Measurements from ENCODE around the gene PDP2. TPM values are rescaled to one million over a fixed set of nuclear protein-coding genes. Genes with fewer than 3 reads are reported as not detected.

Gene PDP2
- total RNA-seq, 2 experiments from 2014 or later = 13.8 to 29.2 TPM

DNA sequence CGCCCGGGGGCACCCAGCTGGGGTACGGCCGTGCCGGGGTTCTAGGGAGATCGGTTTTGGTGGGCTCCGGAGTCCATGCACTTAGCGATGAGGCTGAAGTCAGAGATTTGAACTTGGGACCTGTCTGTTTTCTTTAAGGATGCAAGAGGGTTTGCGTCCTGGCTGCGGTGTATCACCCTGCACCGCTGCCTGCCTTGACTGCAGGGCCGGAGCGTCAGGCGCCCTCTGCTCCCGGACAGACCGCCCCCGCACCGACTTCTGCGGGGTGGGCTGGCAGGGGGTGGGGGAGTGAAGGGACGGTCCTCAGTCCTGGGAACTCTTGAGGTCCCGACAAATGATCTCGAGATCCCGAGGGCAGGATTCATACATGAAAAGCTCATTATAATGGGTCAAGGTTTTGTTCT, 701 bp downstream of the PDP2 start:
- CTCF ChIA-PET (ENCODE audit: unreplicated experiment) = interaction anchor here (1.0 to 1.7 kb wide), 3 partner anchors 13 to 183 kb away, joined by 3 to 7 read pairs (median 4); partner anchors contain the start of gene NAE1
- Histone ChIP-seq H3K79me2 (ENCODE audit: insufficient read depth, low read depth, low read length) (peaks cover 9% of the 10 kb centered on the region; the same call in 1 of the 2 replicates), H3K9me2 (ENCODE audit: insufficient read depth, low read length) (no peaks in the 10 kb centered on the region), H3K9me3 (ENCODE audit: low read length) (peaks cover 6% of the 10 kb centered on the region; the same call in 1 of the 2 replicates), H2AFZ (ENCODE audit: low read length) (peak overlapping the region; percentile 93; the same call in 1 of the 2 replicates), H4K20me1 (ENCODE audit: insufficient read depth, low read length) (no peaks in the 10 kb centered on the region), H3K4me2 (ENCODE audit: low read length) (peak overlapping the region; percentile 72), H3K36me3 (ENCODE audit: insufficient read depth, low read length) (peaks cover 20% of the 10 kb centered on the region), H3K4me1 (ENCODE audit: insufficient read depth, low read length, poor library complexity, severe bottlenecking) (peaks cover 33% of the 10 kb centered on the region), H3K4me3 (ENCODE audit: low read depth, low read length, poor library complexity, severe bottlenecking) (peak overlapping the region; percentile 82), H3K27ac (ENCODE audit: low read depth, low read length, poor library complexity, severe bottlenecking) (no peak overlapping the region)
- no TSS peak for BruUV-seq (replicated peaks)
- peak; percentile 33 for DNase-seq (ENCODE audit: low spot score)
- TF ChIP-seq EZH2phosphoT487 (IDR thresholded peaks at IDR 0.05; ENCODE audit: borderline replicate concordance, low read depth, low read length) = no peak
- TF ChIP-seq, protein P1, sequence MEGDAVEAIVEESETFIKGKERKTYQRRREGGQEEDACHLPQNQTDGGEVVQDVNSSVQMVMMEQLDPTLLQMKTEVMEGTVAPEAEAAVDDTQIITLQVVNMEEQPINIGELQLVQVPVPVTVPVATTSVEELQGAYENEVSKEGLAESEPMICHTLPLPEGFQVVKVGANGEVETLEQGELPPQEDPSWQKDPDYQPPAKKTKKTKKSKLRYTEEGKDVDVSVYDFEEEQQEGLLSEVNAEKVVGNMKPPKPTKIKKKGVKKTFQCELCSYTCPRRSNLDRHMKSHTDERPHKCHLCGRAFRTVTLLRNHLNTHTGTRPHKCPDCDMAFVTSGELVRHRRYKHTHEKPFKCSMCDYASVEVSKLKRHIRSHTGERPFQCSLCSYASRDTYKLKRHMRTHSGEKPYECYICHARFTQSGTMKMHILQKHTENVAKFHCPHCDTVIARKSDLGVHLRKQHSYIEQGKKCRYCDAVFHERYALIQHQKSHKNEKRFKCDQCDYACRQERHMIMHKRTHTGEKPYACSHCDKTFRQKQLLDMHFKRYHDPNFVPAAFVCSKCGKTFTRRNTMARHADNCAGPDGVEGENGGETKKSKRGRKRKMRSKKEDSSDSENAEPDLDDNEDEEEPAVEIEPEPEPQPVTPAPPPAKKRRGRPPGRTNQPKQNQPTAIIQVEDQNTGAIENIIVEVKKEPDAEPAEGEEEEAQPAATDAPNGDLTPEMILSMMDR (conservative IDR thresholded peaks at IDR 0.05; ENCODE audit: low read length) = no peak
- intact Hi-C loops (cut with micrococcal nuclease; ENCODE audit: unreplicated experiment) = no loop called here
- POLR2A ChIA-PET = interaction anchor here (0.6 to 2.0 kb wide), 5 partner anchors 12 to 695 kb away, joined by 3 to 6 read pairs (median 4); no protein-coding TSS in a partner anchor

DNA sequence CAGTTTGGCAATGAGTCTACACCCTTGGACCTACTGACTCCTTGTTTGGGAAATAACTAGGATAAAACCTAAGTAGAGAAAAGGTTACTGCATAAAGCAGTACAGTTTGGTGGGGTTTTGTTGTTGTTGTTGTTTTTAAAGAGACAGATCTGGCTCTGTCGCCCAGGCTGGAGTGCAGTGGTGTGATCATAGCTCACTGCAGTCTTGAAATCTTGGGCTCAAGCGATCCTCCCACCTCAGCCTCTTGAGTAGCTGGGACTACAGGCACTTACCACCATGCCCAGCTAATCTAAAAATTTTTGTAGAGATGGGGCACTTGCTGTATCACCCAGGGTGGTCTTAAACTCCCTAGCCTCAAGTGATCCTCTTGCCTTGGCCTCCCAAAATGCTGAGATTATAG, 1.2 kb downstream of the PDP2 start:
- TF ChIP-seq, protein P1 (conservative IDR thresholded peaks at IDR 0.05; ENCODE audit: low read length) = no peak
- no peak for TF ChIP-seq EZH2phosphoT487 (IDR thresholded peaks at IDR 0.05; ENCODE audit: borderline replicate concordance, low read depth, low read length)
- no peaks in the 10 kb centered on the region for H3K9me2 ChIP-seq (ENCODE audit: insufficient read depth, low read length)
- H3K9me3 ChIP-seq (ENCODE audit: low read length) = peaks cover under 1% of the 10 kb centered on the region; the same call in 1 of the 2 replicates
- intact Hi-C loops (cut with micrococcal nuclease; ENCODE audit: unreplicated experiment) = no loop called here
- H3K4me1 ChIP-seq (ENCODE audit: insufficient read depth, low read length, poor library complexity, severe bottlenecking) = peaks cover 31% of the 10 kb centered on the region
- DNase-seq (ENCODE audit: low spot score) = no peak
- no peaks in the 10 kb centered on the region for H4K20me1 ChIP-seq (ENCODE audit: insufficient read depth, low read length)
- H3K27ac ChIP-seq (ENCODE audit: low read depth, low read length, poor library complexity, severe bottlenecking) = no peak overlapping the region
- no peak overlapping the region for H2AFZ ChIP-seq (ENCODE audit: low read length)
- peak overlapping the region; percentile 72 for H3K4me2 ChIP-seq (ENCODE audit: low read length)
- ChIA-PET CTCF (ENCODE audit: unreplicated experiment) (interaction anchor here (0.5 kb wide), 1 partner anchor 589 kb away, joined by 5 read pairs; no protein-coding TSS in a partner anchor), POLR2A (interaction anchor here (0.9 to 2.0 kb wide), 4 partner anchors 11 to 144 kb away, joined by 3 to 6 read pairs (median 4); no protein-coding TSS in a partner anchor)
- H3K36me3 ChIP-seq (ENCODE audit: insufficient read depth, low read length) = peaks cover 25% of the 10 kb centered on the region
- peak overlapping the region; percentile 82 for H3K4me3 ChIP-seq (ENCODE audit: low read depth, low read length, poor library complexity, severe bottlenecking)
- H3K79me2 ChIP-seq (ENCODE audit: insufficient read depth, low read depth, low read length) = peaks cover 9% of the 10 kb centered on the region; the same call in 1 of the 2 replicates
- no TSS peak for BruUV-seq (replicated peaks)

DNA sequence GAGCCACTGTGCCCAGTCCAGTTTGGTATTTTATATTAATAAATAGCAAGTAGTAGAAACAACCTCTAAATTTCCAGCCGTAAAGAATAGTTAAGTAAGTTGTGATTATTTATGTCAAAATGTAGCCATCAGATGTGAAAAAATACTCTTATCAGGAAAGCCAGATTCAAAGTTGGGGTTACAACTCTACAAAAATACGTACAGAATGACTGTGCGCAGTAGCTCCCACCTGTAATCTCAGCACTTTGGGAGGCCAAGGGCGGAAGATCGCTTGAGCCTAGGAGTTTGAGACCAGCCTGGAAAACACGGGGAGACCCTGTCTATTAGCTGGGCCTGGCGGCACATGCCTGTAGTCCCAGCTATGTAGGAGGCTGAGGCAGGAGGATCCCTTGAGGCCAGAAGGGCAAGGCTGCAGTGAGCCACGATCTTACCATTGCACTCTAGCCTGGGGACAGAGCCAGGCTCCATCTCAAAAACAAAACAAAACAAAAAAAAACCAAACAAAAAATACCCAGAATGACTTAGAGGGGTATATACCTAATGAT, 1.7 kb downstream of the PDP2 start:
- no peak for TF ChIP-seq EZH2phosphoT487 (IDR thresholded peaks at IDR 0.05; ENCODE audit: borderline replicate concordance, low read depth, low read length)
- TF ChIP-seq, protein P1 (conservative IDR thresholded peaks at IDR 0.05; ENCODE audit: low read length) = no peak
- Histone ChIP-seq H4K20me1 (ENCODE audit: insufficient read depth, low read length) (no peaks in the 10 kb centered on the region), H2AFZ (ENCODE audit: low read length) (no peak overlapping the region), H3K4me3 (ENCODE audit: low read depth, low read length, poor library complexity, severe bottlenecking) (peak overlapping the region; percentile 82), H3K4me2 (ENCODE audit: low read length) (peak overlapping the region; percentile 72), H3K9me2 (ENCODE audit: insufficient read depth, low read length) (no peaks in the 10 kb centered on the region), H3K36me3 (ENCODE audit: insufficient read depth, low read length) (peaks cover 30% of the 10 kb centered on the region), H3K27ac (ENCODE audit: low read depth, low read length, poor library complexity, severe bottlenecking) (no peak overlapping the region), H3K9me3 (ENCODE audit: low read length) (no peaks in the 10 kb centered on the region), H3K79me2 (ENCODE audit: insufficient read depth, low read depth, low read length) (peaks cover 9% of the 10 kb centered on the region; the same call in 1 of the 2 replicates), H3K4me1 (ENCODE audit: insufficient read depth, low read length, poor library complexity, severe bottlenecking) (peaks cover 31% of the 10 kb centered on the region)
- intact Hi-C loops (cut with micrococcal nuclease; ENCODE audit: unreplicated experiment) = no loop called here
- DNase-seq (ENCODE audit: low spot score) = no peak
- ChIA-PET CTCF (ENCODE audit: unreplicated experiment) (interaction anchor here (0.5 kb wide), 1 partner anchor 589 kb away, joined by 5 read pairs; no protein-coding TSS in a partner anchor), POLR2A (interaction anchor here (0.7 to 2.0 kb wide), 4 partner anchors 9 to 145 kb away, joined by 3 to 6 read pairs (median 4); no protein-coding TSS in a partner anchor)
- TSS peak; percentile 23 for BruUV-seq (replicated peaks)

All from OCI-LY7 (cell line).